Fibroblast of villous mesenchyme (primary cell): ENCODE data around the gene PSME2. TPM values are rescaled to one million over a fixed set of nuclear protein-coding genes. Genes with fewer than 3 reads are reported as not detected.
"Not testable (repeated sequence)": the region's sequence is repeated elsewhere in the genome, so short reads cannot be mapped to it uniquely, and the experiment has no call there.

Experiments
- DNase-seq: peaks from one replicate; pipeline ENCODE4 v3.0.0-alpha.2; 2010; ENCODE audit warnings: low read depth
- H3K4me3 ChIP-seq: 2 replicates; pipeline ENCODE4 v1.5.1; 2011; ENCODE audit warnings: low read depth, mild to moderate bottlenecking, low read length
- CTCF ChIP-seq: IDR thresholded peaks from 2 replicates; pipeline ENCODE4 v1.5.1; 2012; ENCODE audit warnings: low read depth, mild to moderate bottlenecking, low read length; ENCODE audit not compliant: insufficient read depth
- total RNA-seq: library from RNA; depleted of rRNA; stranded (reverse); fragments of >200 nt; gene quantifications from 2 replicates; pipeline ENCODE4 v1.2.3, GENCODE V29; 2012

Gene PSME2
- total RNA-seq, 1 donor: 151 TPM

- TF ChIP-seq CTCF: no peak
- DNase-seq: peak; percentile 92
- H3K4me3 ChIP-seq: peak overlapping the region; percentile 87
Measured at GRCh38 chr14:24113801-24114531, 32.4 kb downstream of the PSME2 start.

GRCh38 chr14:24113379-24113800 is 33.0 kb downstream of the PSME2 start:
- H3K4me3 ChIP-seq: peak overlapping the region; percentile 87
- no peak for DNase-seq
- TF ChIP-seq CTCF: no peak

- TF ChIP-seq CTCF: no peak
- no peak overlapping the region for H3K4me3 ChIP-seq
- no peak for DNase-seq
Measured at GRCh38 chr14:24110523-24110922, 35.9 kb downstream of the PSME2 start.

GRCh38 chr14:24110060-24110459 is 36.4 kb downstream of the PSME2 start:
- H3K4me3 ChIP-seq: no peak overlapping the region
- no peak for DNase-seq
- TF ChIP-seq CTCF: no peak

- no peak for TF ChIP-seq CTCF
- no peak for DNase-seq
- H3K4me3 ChIP-seq: no peak overlapping the region
Measured at GRCh38 chr14:24108336-24108874, 38.0 kb downstream of the PSME2 start.

GRCh38 chr14:24106672-24107271 is 39.6 kb downstream of the PSME2 start:
- no peak for TF ChIP-seq CTCF
- no peak for DNase-seq

GRCh38 chr14:24105609-24106239 is 40.7 kb downstream of the PSME2 start:
- not testable (repeated sequence) for H3K4me3 ChIP-seq, DNase-seq

More at GRCh38 chr14:24106672-24107271, 39.6 kb downstream of the PSME2 start:
- H3K4me3 ChIP-seq: no peak overlapping the region
